HepG2 (cell line): ENCODE measurements around the gene P4HA3. TPM values are rescaled to one million over a fixed set of nuclear protein-coding genes. Genes with fewer than 3 reads are reported as not detected.

ENCODE experiments used
- CENPT ChIP-seq: sonication (generic); formaldehyde crosslinking; IDR thresholded peaks from 2 replicates; pipeline ENCODE4 v1.8.0; 2022; ENCODE audit warnings: low read depth, mild to moderate bottlenecking, moderate library complexity, missing genetic modification reagents
- GTF3A ChIP-seq: sonication (generic); formaldehyde crosslinking; conservative IDR thresholded peaks from 2 replicates; pipeline ENCODE4 v1.4.0; 2020; ENCODE audit warnings: mild to moderate bottlenecking, missing genetic modification reagents
- KAT8 ChIP-seq: IDR thresholded peaks from 2 replicates; pipeline ENCODE4 v1.6.1; 2016; ENCODE audit warnings: missing genetic modification reagents, missing compliant biosample characterization
- NRL ChIP-seq: sonication (generic); formaldehyde crosslinking; IDR thresholded peaks from 2 replicates; pipeline ENCODE4 v1.5.0; 2020; ENCODE audit warnings: missing genetic modification reagents, mild to moderate bottlenecking, moderate library complexity, borderline replicate concordance
- POLR2A ChIP-seq, 2 experiments: IDR thresholded peaks; 2 replicates each; pipeline ENCODE4 v1.6.1; 2011; ENCODE audit warnings: low read depth in 2 of 2, low read length in 2 of 2, mild to moderate bottlenecking in 1 of 2, moderate library complexity in 1 of 2; ENCODE audit not compliant: insufficient read depth in 1 of 2
- ZMAT5 ChIP-seq: sonication (generic); formaldehyde crosslinking; IDR thresholded peaks from 2 replicates; pipeline ENCODE4 v1.5.0; 2020; ENCODE audit warnings: mild to moderate bottlenecking, low read depth, missing genetic modification reagents, borderline replicate concordance
- ZNF282 ChIP-seq: fragments of 450-650 bp; IDR thresholded peaks from 2 replicates; pipeline ENCODE4 v1.6.1; 2018; ENCODE audit not compliant: partially characterized antibody
- ZNF33B ChIP-seq: sonication (generic); formaldehyde crosslinking; IDR thresholded peaks from 2 replicates; pipeline ENCODE4 v1.5.1; 2020; ENCODE audit warnings: mild to moderate bottlenecking, missing genetic modification reagents
- ZNF407 ChIP-seq: sonication (generic); formaldehyde crosslinking; IDR thresholded peaks from one replicate; pipeline ENCODE4 v1.5.1; 2020; ENCODE audit warnings: mild to moderate bottlenecking, missing genetic modification reagents; ENCODE audit errors: not compliant biosample characterization
- ZNF510 ChIP-seq: sonication (generic); formaldehyde crosslinking; IDR thresholded peaks from 2 replicates; pipeline ENCODE4 v1.4.0; 2020; ENCODE audit warnings: low read depth, mild to moderate bottlenecking, missing genetic modification reagents
- ZNF558 ChIP-seq: sonication (generic); formaldehyde crosslinking; IDR thresholded peaks from 2 replicates; pipeline ENCODE4 v1.9.0; 2022; ENCODE audit warnings: mild to moderate bottlenecking, missing genetic modification reagents, borderline replicate concordance
- ZNF710 ChIP-seq: sonication (generic); formaldehyde crosslinking; IDR thresholded peaks from 2 replicates; pipeline ENCODE4 v1.5.0; 2020; ENCODE audit warnings: mild to moderate bottlenecking, missing genetic modification reagents, borderline replicate concordance
- polyA plus RNA-seq, 8 experiments: library from polyadenylated mRNA; depleted of rRNA in 3 of 8; stranded (reverse) in 7 of 8; unstranded in 1 of 8; fragments of >200 nt; fragmentation: Illumina TruSeq in 4 of 8; extraction: Trizol in 4 of 8; gene quantifications; 2 replicates each; pipeline versions ENCODE4 v1.2.1 to v1.2.3, GENCODE V29; 2011 to 2016; ENCODE audit warnings: low read depth in 4 of 8, missing spikeins in 1 of 8, mixed read lengths in 1 of 8; ENCODE audit not compliant: insufficient read depth in 1 of 8
- total RNA-seq, 5 experiments: library from RNA; depleted of rRNA; stranded (reverse); fragments of >200 nt; fragmentation: Illumina TruSeq; extraction: Trizol; gene quantifications; 2 replicates each; pipeline ENCODE4 v1.2.3, GENCODE V29; 2016; ENCODE audit warnings: low read depth in 1 of 5
- TF ChIP-seq, protein P1 (sequence below): sonication (generic); formaldehyde crosslinking; IDR thresholded peaks from 2 replicates; pipeline ENCODE4 v1.9.0; 2021; ENCODE audit warnings: missing genetic modification reagents, mild to moderate bottlenecking, borderline replicate concordance

P4HA3 gene
- total and polyA plus RNA-seq, 2 of the 13 experiments (the other 11 are each of a cell fraction or from before 2014, with no cell fraction given): not detected

GRCh38 chr11:74265256-74265655 lies 46.2 kb downstream of the P4HA3 start (continued):
- TF ChIP-seq ZNF510 (CRISPR knock-in tag) (no peak), ZNF33B (CRISPR knock-in tag) (no peak), CENPT (CRISPR knock-in tag) (no peak), ZNF407 (no peak), GTF3A (no peak), POLR2A (IDR thresholded peaks at IDR 0.05; ENCODE audit: insufficient read depth in 1 of 2, low read depth in 2 of 2, low read length in 2 of 2) (no peak), ZNF710 (CRISPR knock-in tag) (no peak), ZNF558 (CRISPR knock-in tag) (no peak), ZNF282 (no peak), ZMAT5 (CRISPR knock-in tag) (no peak), NRL (no peak), KAT8 (CRISPR knock-in tag) (no peak)
- TF ChIP-seq, protein P1, sequence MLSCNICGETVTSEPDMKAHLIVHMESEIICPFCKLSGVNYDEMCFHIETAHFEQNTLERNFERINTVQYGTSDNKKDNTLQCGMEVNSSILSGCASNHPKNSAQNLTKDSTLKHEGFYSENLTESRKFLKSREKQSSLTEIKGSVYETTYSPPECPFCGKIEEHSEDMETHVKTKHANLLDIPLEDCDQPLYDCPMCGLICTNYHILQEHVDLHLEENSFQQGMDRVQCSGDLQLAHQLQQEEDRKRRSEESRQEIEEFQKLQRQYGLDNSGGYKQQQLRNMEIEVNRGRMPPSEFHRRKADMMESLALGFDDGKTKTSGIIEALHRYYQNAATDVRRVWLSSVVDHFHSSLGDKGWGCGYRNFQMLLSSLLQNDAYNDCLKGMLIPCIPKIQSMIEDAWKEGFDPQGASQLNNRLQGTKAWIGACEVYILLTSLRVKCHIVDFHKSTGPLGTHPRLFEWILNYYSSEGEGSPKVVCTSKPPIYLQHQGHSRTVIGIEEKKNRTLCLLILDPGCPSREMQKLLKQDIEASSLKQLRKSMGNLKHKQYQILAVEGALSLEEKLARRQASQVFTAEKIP (CRISPR knock-in tag): no peak
